Testis (tissue), 3 donors: ENCODE results near the gene SLC26A6. TPM values are rescaled to one million over a fixed set of nuclear protein-coding genes. Genes with fewer than 3 reads are reported as not detected.

Source experiments
- DNase-seq: peaks from one replicate; pipeline ENCODE4 v3.0.0-alpha.2; 2019
- H3K27ac ChIP-seq, 2 donors: fragments of 200-600 bp; sonication (generic); one replicate each; pipeline ENCODE4 v1.5.1; 2019
- H3K27me3 ChIP-seq: fragments of 200-600 bp; sonication (generic); one replicate; pipeline ENCODE4 v1.5.1; 2019
- H3K36me3 ChIP-seq: fragments of 200-600 bp; sonication (generic); one replicate; pipeline ENCODE4 v1.5.1; 2017; ENCODE audit warnings: low read depth; ENCODE audit errors: missing control alignments
- H3K4me1 ChIP-seq: fragments of 200-600 bp; sonication (generic); one replicate; pipeline ENCODE4 v1.5.1; 2019
- H3K4me3 ChIP-seq, 2 donors: fragments of 200-600 bp; sonication (generic); one replicate each; pipeline ENCODE4 v1.5.1; 2017 to 2019
- H3K9me3 ChIP-seq: fragments of 200-600 bp; sonication (generic); one replicate; pipeline ENCODE4 v1.5.1; 2017
- POLR2A ChIP-seq: fragments of 450-650 bp; IDR thresholded peaks from one replicate; pipeline ENCODE4 v1.6.1; 2017; ENCODE audit warnings: antibody characterized with exemption, mild to moderate bottlenecking, moderate library complexity
- WGBS, 2 donors: methylation state at CpG; one replicate each; pipeline ENCODE4 v1.1.5; 2018; 5-methylcytosine and 5-hydroxymethylcytosine counted together
- intact Hi-C: fragments of 100-400 bp; cut with DNase I; formaldehyde crosslinking; loops from one replicate; pipeline ENCODE4 v1.15.1; 2023; ENCODE audit warnings: low total_unique reads
- polyA plus RNA-seq: library from polyadenylated mRNA; stranded (reverse); fragments of 350-450 nt; fragmentation: Illumina TruSeq; extraction: RNeasy Lipid Tissue Mini Kit (QIAGEN cat#74804); gene quantifications from one replicate; pipeline ENCODE4 v1.2.3, GENCODE V29; 2014; ENCODE audit warnings: low read depth, low replicate concordance; ENCODE audit not compliant: insufficient read depth
- total RNA-seq, 2 donors: library from RNA; depleted of rRNA; stranded (reverse); fragments of >200 nt; gene quantifications; one replicate each; pipeline ENCODE4 v1.2.3, GENCODE V29; 2016
- TF ChIP-seq, protein P1 (sequence below), 3 experiments: fragments of 450-650 bp in 2 of 3; fragments of 200-600 bp in 1 of 3; sonication (generic) in 1 of 3; IDR thresholded peaks; one replicate each; pipeline ENCODE4 v1.5.1; 2016 to 2019; ENCODE audit warnings: antibody characterized with exemption in 3 of 3, mild to moderate bottlenecking in 2 of 3, moderate library complexity in 1 of 3

Gene SLC26A6
- total and polyA plus RNA-seq, 3 donors from 2014 or later, result 12.3 to 32.9 (median 24.6) TPM

GRCh38 chr3:48661501-48662144 is 26.4 kb upstream of the SLC26A6 start:
- Histone ChIP-seq H3K36me3 (no peaks in the 10 kb centered on the region), H3K4me3 (peak overlapping the region; percentile 46 to 62), H3K27ac (no peak overlapping the region), H3K4me1 (peaks cover 11% of the 10 kb centered on the region), H3K27me3 (no peaks in the 10 kb centered on the region), H3K9me3 (no peaks in the 10 kb centered on the region)
- 1% methylated on average over 57 of the region's 67 CpGs; no CpG with 5 or more reads in 1 of the 2 donors for WGBS, 2 donors
- DNase-seq, result peak; percentile 78
- TF ChIP-seq POLR2A, result no peak
- TF ChIP-seq, protein P1, sequence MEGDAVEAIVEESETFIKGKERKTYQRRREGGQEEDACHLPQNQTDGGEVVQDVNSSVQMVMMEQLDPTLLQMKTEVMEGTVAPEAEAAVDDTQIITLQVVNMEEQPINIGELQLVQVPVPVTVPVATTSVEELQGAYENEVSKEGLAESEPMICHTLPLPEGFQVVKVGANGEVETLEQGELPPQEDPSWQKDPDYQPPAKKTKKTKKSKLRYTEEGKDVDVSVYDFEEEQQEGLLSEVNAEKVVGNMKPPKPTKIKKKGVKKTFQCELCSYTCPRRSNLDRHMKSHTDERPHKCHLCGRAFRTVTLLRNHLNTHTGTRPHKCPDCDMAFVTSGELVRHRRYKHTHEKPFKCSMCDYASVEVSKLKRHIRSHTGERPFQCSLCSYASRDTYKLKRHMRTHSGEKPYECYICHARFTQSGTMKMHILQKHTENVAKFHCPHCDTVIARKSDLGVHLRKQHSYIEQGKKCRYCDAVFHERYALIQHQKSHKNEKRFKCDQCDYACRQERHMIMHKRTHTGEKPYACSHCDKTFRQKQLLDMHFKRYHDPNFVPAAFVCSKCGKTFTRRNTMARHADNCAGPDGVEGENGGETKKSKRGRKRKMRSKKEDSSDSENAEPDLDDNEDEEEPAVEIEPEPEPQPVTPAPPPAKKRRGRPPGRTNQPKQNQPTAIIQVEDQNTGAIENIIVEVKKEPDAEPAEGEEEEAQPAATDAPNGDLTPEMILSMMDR (IDR thresholded peaks at IDR 0.05), result no peak
- intact Hi-C loops, result no loop called here

- Histone ChIP-seq H3K4me3 (peak overlapping the region; percentile 46 to 62), H3K27ac (no peak overlapping the region), H3K36me3 (no peaks in the 10 kb centered on the region), H3K27me3 (no peaks in the 10 kb centered on the region), H3K9me3 (no peaks in the 10 kb centered on the region), H3K4me1 (peaks cover 16% of the 10 kb centered on the region)
- 56 to 63% methylated on average over 24 to 43 of the region's 61 CpGs for WGBS, 2 donors
- intact Hi-C loops, result no loop called here
- TF ChIP-seq POLR2A, result no peak
- TF ChIP-seq, protein P1 (IDR thresholded peaks at IDR 0.05), result no peak
- DNase-seq, result no peak
These were observed 25.6 kb upstream of the SLC26A6 start for GRCh38 chr3:48660800-48661400.

- H3K9me3 ChIP-seq, result no peaks in the 10 kb centered on the region
- no peaks in the 10 kb centered on the region for H3K36me3 ChIP-seq
- H3K4me1 ChIP-seq, result peaks cover 16% of the 10 kb centered on the region
- H3K27me3 ChIP-seq, result no peaks in the 10 kb centered on the region
- no peak for DNase-seq
- intact Hi-C loops, result no loop called here
- 27 to 56% methylated on average over 21 to 37 of the region's 45 CpGs for WGBS, 2 donors
- TF ChIP-seq POLR2A, result no peak
- TF ChIP-seq, protein P1 (IDR thresholded peaks at IDR 0.05), result no peak
- peak overlapping the region; percentile 51 to 66 for H3K4me3 ChIP-seq
- no peak overlapping the region for H3K27ac ChIP-seq
These were observed 21.6 kb upstream of the SLC26A6 start for GRCh38 chr3:48656841-48657281.

DNA sequence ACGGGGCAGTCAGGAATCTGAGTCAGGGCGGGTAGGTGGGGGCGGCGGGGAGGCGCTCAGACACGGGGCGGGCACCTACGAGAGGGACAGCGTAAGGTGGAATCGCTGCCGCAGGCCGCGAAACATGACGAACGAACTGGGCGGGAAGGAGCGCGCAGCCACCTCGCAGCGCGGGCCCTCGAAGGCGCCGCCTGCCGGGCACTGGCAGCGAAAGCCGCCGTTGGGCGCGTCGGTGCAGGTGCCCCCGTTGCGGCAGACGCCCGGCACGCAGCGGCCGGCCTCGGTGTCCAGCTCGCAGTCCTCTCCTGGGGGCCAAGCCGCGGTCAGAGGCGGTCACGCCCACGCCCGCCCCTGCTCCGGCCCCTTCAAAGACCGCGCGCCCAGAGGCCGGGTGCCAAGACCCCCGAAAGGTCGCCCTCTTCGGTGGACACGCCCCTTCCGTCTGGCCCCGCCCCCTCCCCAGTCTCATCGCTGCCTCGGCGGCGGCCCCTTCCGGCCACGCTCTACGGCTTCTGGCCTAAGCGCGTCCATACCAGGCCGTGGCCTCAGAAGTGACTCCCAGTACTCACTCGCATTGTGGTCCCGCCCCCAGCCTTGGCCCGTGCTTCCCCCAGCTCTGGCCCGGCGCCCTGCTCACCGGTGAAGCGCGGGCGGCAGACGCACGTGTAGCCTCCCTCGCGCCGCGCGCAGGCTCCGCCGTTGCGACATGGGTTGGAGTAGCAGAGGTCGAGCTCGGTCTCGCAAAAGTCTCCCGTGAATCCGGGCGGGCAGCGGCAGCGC is 21.0 kb upstream of the SLC26A6 start:
- Histone ChIP-seq H3K4me1 (peaks cover 11% of the 10 kb centered on the region), H3K4me3 (peak overlapping the region; percentile 51 to 66), H3K9me3 (no peaks in the 10 kb centered on the region), H3K36me3 (no peaks in the 10 kb centered on the region), H3K27me3 (no peaks in the 10 kb centered on the region), H3K27ac (no peak overlapping the region)
- DNase-seq, result peak; percentile 88
- 2 to 3% methylated on average over 30 to 61 of the region's 94 CpGs for WGBS, 2 donors
- intact Hi-C loops, result no loop called here
- no peak for TF ChIP-seq POLR2A
- TF ChIP-seq, protein P1 (IDR thresholded peaks at IDR 0.05), result peak; percentile 60 to 70 (median 63)
